HEK293 (cell line): Measurements from ENCODE around the gene SRC.

Experiments used
- CTCF ChIA-PET: fragments of 350-600 bp; formaldehyde crosslinking; extraction: SDS; loops from one replicate; lab custom pipeline; 2021; ENCODE audit warnings: antibody characterized with exemption; lab: Yijun Ruan, JAX
- POLR2A ChIA-PET: fragments of 300-600 bp; formaldehyde crosslinking; extraction: SDS; loops from one replicate; lab custom pipeline; 2020; ENCODE audit warnings: antibody characterized with exemption, inconsistent platforms; lab: Yijun Ruan, JAX
- H3K27ac ChIP-seq: fragments of 200-500 bp; sonication (Bioruptor generic); 2 replicates; pipeline ENCODE4 v1.5.1; 2014; ENCODE audit warnings: low read depth, low read length, control low read depth, inconsistent platforms; ENCODE audit errors: extremely low read depth
- H3K36me3 ChIP-seq, 2 experiments: fragments of 200-500 bp in 1 of 2; sonication (Bioruptor generic) in 1 of 2; 1 replicate in 1 of 2; 2 replicates in 1 of 2; pipeline ENCODE4 v1.5.1; 2014 to 2017; ENCODE audit warnings: inconsistent platforms in 2 of 2, low read length in 2 of 2; ENCODE audit not compliant: control insufficient read depth in 2 of 2, insufficient read depth in 1 of 2
- H3K4me1 ChIP-seq: fragments of 200-500 bp; sonication (Bioruptor generic); 2 replicates; pipeline ENCODE4 v1.5.1; 2014; ENCODE audit warnings: mild to moderate bottlenecking, low read length, inconsistent platforms; ENCODE audit not compliant: control insufficient read depth, insufficient read depth
- H3K4me3 ChIP-seq: 2 replicates; pipeline ENCODE4 v1.5.1; 2011; ENCODE audit warnings: low read depth, mild to moderate bottlenecking, control low read depth, low read length, moderate library complexity
- H3K9me3 ChIP-seq: fragments of 200-500 bp; sonication (Bioruptor generic); 2 replicates; pipeline ENCODE4 v1.5.1; 2014; ENCODE audit warnings: low read depth, low read length, inconsistent platforms; ENCODE audit not compliant: control insufficient read depth, insufficient read depth
- SCRT1 ChIP-seq: fragments of 450-650 bp; formaldehyde crosslinking; IDR thresholded peaks from 2 replicates; pipeline ENCODE4 v1.5.1; 2016; ENCODE audit warnings: missing biosample characterization, missing genetic modification characterization, borderline replicate concordance
- SCRT2 ChIP-seq: fragments of 450-650 bp; formaldehyde crosslinking; IDR thresholded peaks from 2 replicates; pipeline ENCODE4 v1.5.1; 2016; ENCODE audit warnings: missing biosample characterization, missing genetic modification characterization
- SP3 ChIP-seq: fragments of 450-650 bp; formaldehyde crosslinking; IDR thresholded peaks from 2 replicates; pipeline ENCODE4 v1.5.1; 2016; ENCODE audit warnings: missing biosample characterization, missing genetic modification characterization
- ZBTB10 ChIP-seq: fragments of 450-650 bp; formaldehyde crosslinking; IDR thresholded peaks from 2 replicates; pipeline ENCODE4 v1.5.1; 2016; ENCODE audit warnings: missing biosample characterization, missing genetic modification characterization
- ZBTB17 ChIP-seq: fragments of 450-650 bp; formaldehyde crosslinking; IDR thresholded peaks from 2 replicates; pipeline ENCODE4 v1.5.1; 2016; ENCODE audit warnings: missing biosample characterization, missing genetic modification characterization
- ZFHX2 ChIP-seq: fragments of 450-650 bp; formaldehyde crosslinking; conservative IDR thresholded peaks from 2 replicates; pipeline ENCODE4 v1.5.1; 2016; ENCODE audit warnings: missing biosample characterization, missing genetic modification characterization
- ZNF138 ChIP-seq: fragments of 450-650 bp; formaldehyde crosslinking; IDR thresholded peaks from 2 replicates; pipeline ENCODE4 v1.5.1; 2016; ENCODE audit warnings: missing biosample characterization, missing genetic modification characterization, borderline replicate concordance
- ZNF146 ChIP-seq: fragments of 450-650 bp; formaldehyde crosslinking; IDR thresholded peaks from 2 replicates; pipeline ENCODE4 v1.5.1; 2016; ENCODE audit warnings: missing biosample characterization, missing genetic modification characterization
- ZNF23 ChIP-seq: fragments of 450-650 bp; formaldehyde crosslinking; IDR thresholded peaks from 2 replicates; pipeline ENCODE4 v1.5.1; 2016; ENCODE audit warnings: missing biosample characterization, missing genetic modification characterization, borderline replicate concordance
- ZNF280C ChIP-seq: fragments of 450-650 bp; formaldehyde crosslinking; IDR thresholded peaks from 2 replicates; pipeline ENCODE4 v1.5.1; 2016; ENCODE audit warnings: missing biosample characterization, missing genetic modification characterization
- ZNF366 ChIP-seq: fragments of 450-650 bp; formaldehyde crosslinking; conservative IDR thresholded peaks from 2 replicates; pipeline ENCODE4 v1.5.1; 2016; ENCODE audit warnings: missing biosample characterization, missing genetic modification characterization
- ZNF398 ChIP-seq: fragments of 450-650 bp; formaldehyde crosslinking; IDR thresholded peaks from 2 replicates; pipeline ENCODE4 v1.5.1; 2017; ENCODE audit warnings: missing biosample characterization, missing genetic modification characterization
- ZNF544 ChIP-seq: fragments of 450-650 bp; formaldehyde crosslinking; IDR thresholded peaks from 2 replicates; pipeline ENCODE4 v1.5.0; 2017; ENCODE audit warnings: missing biosample characterization, missing genetic modification characterization
- ZNF623 ChIP-seq: fragments of 450-650 bp; formaldehyde crosslinking; IDR thresholded peaks from 2 replicates; pipeline ENCODE4 v1.5.1; 2016; ENCODE audit warnings: missing biosample characterization, missing genetic modification characterization
- ZNF785 ChIP-seq: fragments of 450-650 bp; formaldehyde crosslinking; IDR thresholded peaks from 2 replicates; pipeline ENCODE4 v1.5.1; 2016; ENCODE audit warnings: missing biosample characterization, missing genetic modification characterization

SRC gene

GRCh38 chr20:37439223-37439933 lies 93.4 kb downstream of the SRC start:
- Histone ChIP-seq H3K9me3 (no peaks in the 10 kb centered on the region), H3K4me3 (no peak overlapping the region), H3K36me3 (no peaks in the 10 kb centered on the region), H3K4me1 (no peaks in the 10 kb centered on the region), H3K27ac (no peak overlapping the region)
- CTCF ChIA-PET, result interaction anchor here (0.7 kb wide), 1 partner anchor 313 kb away, joined by 3 read pairs; no protein-coding TSS in a partner anchor
- TF ChIP-seq SCRT2 (tag by site-specific recombination), result 0 out of 2 replicates have a peak, but pooled peaks have one; percentile 35
- peak; percentile 22; the same call in 1 of the 2 replicates for TF ChIP-seq ZNF398 (tag by site-specific recombination)
- peak; percentile 48; the same call in 1 of the 2 replicates for TF ChIP-seq SCRT1 (tag by site-specific recombination)
- 0 out of 2 replicates have a peak, but pooled peaks have one; percentile 14 for TF ChIP-seq ZFHX2 (tag by site-specific recombination)
- TF ChIP-seq ZBTB10 (tag by site-specific recombination), result no peak
- TF ChIP-seq ZNF23, result no peak
- POLR2A ChIA-PET, result no interaction called here

GRCh38 chr20:37441023-37441422 lies 95.1 kb downstream of the SRC start:
- Histone ChIP-seq H3K27ac (no peak overlapping the region), H3K4me3 (no peak overlapping the region), H3K36me3 (no peaks in the 10 kb centered on the region), H3K4me1 (no peaks in the 10 kb centered on the region), H3K9me3 (no peaks in the 10 kb centered on the region)
- CTCF ChIA-PET, result no interaction called here
- TF ChIP-seq ZNF623 (tag by site-specific recombination) (no peak), ZNF146 (tag by site-specific recombination) (peak; percentile 89)
- POLR2A ChIA-PET, result no interaction called here

GRCh38 chr20:37442547-37442946 lies 96.6 kb downstream of the SRC start:
- H3K4me1 ChIP-seq, result no peaks in the 10 kb centered on the region
- no peak overlapping the region for H3K27ac ChIP-seq
- TF ChIP-seq ZNF280C (tag by site-specific recombination) (no peak), ZNF544 (no peak), ZNF366 (tag by site-specific recombination) (peak; percentile 97), ZNF138 (no peak), ZBTB17 (tag by site-specific recombination) (peak; percentile 99), SP3 (tag by site-specific recombination) (no peak), ZNF785 (tag by site-specific recombination) (no peak)
- TF ChIP-seq, all 188 proteins: peak for 2
- ChIA-PET POLR2A (no interaction called here), CTCF (no interaction called here)
- H3K4me3 ChIP-seq, result no peak overlapping the region
- no peaks in the 10 kb centered on the region for H3K36me3 ChIP-seq
- H3K9me3 ChIP-seq, result no peaks in the 10 kb centered on the region
